ENCODE results near the gene PBX3. TPM values are rescaled to one million over a fixed set of nuclear protein-coding genes. Genes with fewer than 3 reads are reported as not detected.

PBX3 gene
- total and polyA plus RNA-seq, 10 donors, result 7.2 to 58.4 (median 34.1) TPM

GRCh38 chr9:125794708-125795107 lies 47.5 kb downstream of the PBX3 start:
- intact Hi-C loops (cut with DNase I; ENCODE audit: low total_unique reads), result no loop called here
- Histone ChIP-seq H3K4me1 (peaks cover 0 to 11% (median 5%) of the 10 kb centered on the region in 6 donors), H3K27ac (no peak overlapping the region), H3K36me3 (peaks cover 0 to 10% (median 0%) of the 10 kb centered on the region in 6 donors), H3K9me3 (no peaks in the 10 kb centered on the region), H3K4me3 (no peak overlapping the region), H3K27me3 (replicated peaks in 1 of 7) (no peaks in the 10 kb centered on the region)
- 89 to 98% (median 95%) methylated on average over 2 of the region's 2 CpGs for WGBS, 5 donors
- DNase-seq, result no peak
- no peak for TF ChIP-seq POLR2A (IDR thresholded peaks at IDR 0.05)

DNA sequence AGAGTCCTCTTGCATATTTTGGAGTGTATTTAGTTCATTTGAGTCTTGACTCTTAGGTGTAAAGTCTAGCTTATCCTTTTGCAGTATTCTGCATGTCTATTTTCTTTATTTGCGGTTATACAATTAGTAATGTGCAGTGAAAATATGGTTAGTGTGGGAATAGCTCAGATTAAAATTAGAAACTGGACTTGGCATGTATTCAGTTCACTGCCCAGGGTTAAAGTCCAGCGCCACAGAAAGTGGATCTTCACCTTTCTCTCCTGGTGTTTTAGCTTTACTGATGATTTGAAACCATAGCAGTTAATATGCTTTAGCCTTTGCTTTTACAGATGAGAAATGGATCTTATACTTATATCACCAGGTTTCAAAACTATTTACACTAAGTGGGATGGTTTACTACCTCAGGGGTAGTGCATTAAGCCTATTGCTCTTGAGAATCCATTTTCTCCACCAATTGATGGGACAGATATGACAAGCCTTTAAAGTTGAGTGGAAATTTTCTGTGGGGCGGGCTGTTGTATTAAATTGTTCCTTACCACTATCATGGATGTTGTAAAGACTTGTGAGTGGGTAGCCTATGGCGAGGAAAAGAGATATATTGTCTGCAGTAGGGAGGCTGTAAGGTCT lies 48.9 kb downstream of the PBX3 start:
- Histone ChIP-seq H3K9me3 (no peaks in the 10 kb centered on the region), H3K27me3 (replicated peaks in 1 of 7) (no peaks in the 10 kb centered on the region), H3K4me1 (peaks cover 0 to 11% (median 5%) of the 10 kb centered on the region in 6 donors), H3K4me3 (no peak overlapping the region), H3K36me3 (peaks cover 0 to 5% (median 0%) of the 10 kb centered on the region in 6 donors), H3K27ac (no peak overlapping the region)
- no peak for TF ChIP-seq POLR2AphosphoS5 (IDR thresholded peaks at IDR 0.05)
- TF ChIP-seq CTCF (IDR thresholded peaks at IDR 0.05 in 8 of 11, conservative IDR thresholded peaks at IDR 0.05 in 3 of 11), result no peak
- no peak for TF ChIP-seq POLR2A (IDR thresholded peaks at IDR 0.05)
- WGBS, 5 donors, result 93 to 100% (median 97%) methylated on average over 4 of the region's 4 CpGs
- intact Hi-C loops (cut with DNase I; ENCODE audit: low total_unique reads), result no loop called here
- no peak for DNase-seq

GRCh38 chr9:125797930-125798329 lies 50.8 kb downstream of the PBX3 start:
- no peak for DNase-seq
- Histone ChIP-seq H3K27ac (no peak overlapping the region), H3K4me1 (peaks cover 0 to 11% (median 5%) of the 10 kb centered on the region in 6 donors), H3K27me3 (replicated peaks in 1 of 7) (no peaks in the 10 kb centered on the region), H3K9me3 (no peaks in the 10 kb centered on the region), H3K36me3 (peaks cover 0 to 17% (median 0%) of the 10 kb centered on the region in 6 donors), H3K4me3 (no peak overlapping the region)
- intact Hi-C loops (cut with DNase I; ENCODE audit: low total_unique reads), result no loop called here
- no peak for TF ChIP-seq CTCF (IDR thresholded peaks at IDR 0.05 in 8 of 11, conservative IDR thresholded peaks at IDR 0.05 in 3 of 11)
- 56 to 82% (median 75%) methylated on average over 2 of the region's 2 CpGs for WGBS, 5 donors

DNA sequence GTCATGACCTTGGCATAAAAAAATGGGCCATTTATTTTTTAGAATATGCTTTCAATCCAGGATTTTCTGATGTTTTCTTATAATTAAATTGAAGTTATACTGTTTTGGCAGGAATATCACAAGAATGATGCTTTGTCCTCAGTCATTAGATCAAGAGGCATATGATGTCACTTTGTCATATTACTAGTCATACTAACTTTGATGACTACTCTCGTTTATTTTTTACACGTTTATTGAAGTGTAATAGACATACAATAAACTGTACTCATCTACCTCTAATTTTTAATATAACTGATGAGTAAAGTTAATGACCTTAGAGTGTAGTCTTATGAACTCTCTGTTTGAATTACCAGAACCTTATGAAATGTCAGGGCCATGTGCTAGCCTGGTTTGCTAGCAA lies 56.4 kb downstream of the PBX3 start:
- intact Hi-C loops (cut with DNase I; ENCODE audit: low total_unique reads), result no loop called here
- DNase-seq, result no peak
- H3K4me3 ChIP-seq, result no peak overlapping the region
- no peaks in the 10 kb centered on the region for H3K27me3 ChIP-seq (replicated peaks in 1 of 7)
- TF ChIP-seq POLR2A (IDR thresholded peaks at IDR 0.05) (no peak), POLR2AphosphoS5 (IDR thresholded peaks at IDR 0.05) (no peak), CTCF (IDR thresholded peaks at IDR 0.05 in 8 of 11, conservative IDR thresholded peaks at IDR 0.05 in 3 of 11) (no peak)
- H3K9me3 ChIP-seq, result no peaks in the 10 kb centered on the region
- H3K27ac ChIP-seq, result no peak overlapping the region
- H3K36me3 ChIP-seq, result peaks cover 0 to 17% (median 0%) of the 10 kb centered on the region in 6 donors
- H3K4me1 ChIP-seq, result no peaks in the 10 kb centered on the region
- WGBS, 5 donors, result 74 to 90% (median 87%) methylated on average over 2 of the region's 2 CpGs
